Measurements from ENCODE around the gene GET4.
"Not testable (repeated sequence)": the region's sequence is repeated elsewhere in the genome, so short reads cannot be mapped to it uniquely, and the experiment has no call there.

GET4 gene

DNA sequence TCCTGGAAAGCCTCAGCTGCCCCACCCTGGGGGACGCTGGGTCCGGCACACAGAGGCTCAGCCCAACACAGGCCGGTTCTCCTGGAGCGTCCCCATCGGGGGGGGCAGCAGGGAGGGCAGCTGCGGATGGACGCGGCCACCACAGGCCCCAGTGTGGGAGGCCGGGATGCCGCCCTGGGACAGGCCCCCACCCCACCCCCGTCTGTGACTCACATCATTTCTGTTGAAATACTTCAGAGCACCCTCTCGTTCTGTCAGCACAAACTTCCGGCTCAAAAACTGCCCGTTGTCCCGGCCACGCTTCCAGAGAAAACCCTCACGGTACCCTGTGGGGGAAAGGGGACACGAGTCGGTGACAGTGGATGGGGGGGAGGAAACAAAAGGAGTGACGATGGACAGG, 28.5 kb downstream of the GET4 start:
- Mint-ChIP-seq H3K9me3 (no peaks in the 10 kb centered on the region), H3K27me3 (no peaks in the 10 kb centered on the region), H3K4me3 (no peak overlapping the region), H3K36me3 (ENCODE audit: insufficient read depth) (peaks cover 20% of the 10 kb centered on the region), H3K4me1 (no peaks in the 10 kb centered on the region), H3K27ac (ENCODE audit: low read depth) (peak overlapping the region; percentile 86)
- DNase-seq (ENCODE audit: low spot score in 2 of 2) (no peak), ATAC-seq (replicated peaks; ENCODE audit: extremely low read depth, poor library complexity, severe bottlenecking) (no peak)

DNA sequence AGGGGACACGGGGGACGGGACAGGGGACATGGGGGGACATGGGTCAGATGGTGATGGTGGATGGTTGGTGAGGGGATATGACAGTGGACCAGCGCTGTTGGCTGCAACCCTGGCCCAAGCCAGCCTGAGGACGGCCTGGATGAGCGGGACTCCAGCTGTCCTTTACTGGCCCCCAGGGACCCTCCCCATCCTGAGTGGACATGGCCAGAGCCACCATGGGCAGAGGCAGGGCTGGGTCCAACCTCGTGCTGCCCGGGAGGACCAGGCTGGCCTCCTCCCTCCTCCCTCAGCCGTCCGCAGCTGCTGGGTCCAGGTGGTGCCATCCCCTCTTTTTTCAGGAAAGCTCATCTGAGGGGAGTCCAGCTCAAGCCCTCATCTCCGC, 30.4 kb downstream of the GET4 start:
- Mint-ChIP-seq H3K27me3 (no peaks in the 10 kb centered on the region), H3K27ac (ENCODE audit: low read depth) (peak overlapping the region; percentile 77), H3K9me3 (no peaks in the 10 kb centered on the region), H3K4me1 (no peaks in the 10 kb centered on the region), H3K36me3 (ENCODE audit: insufficient read depth) (peaks cover 24% of the 10 kb centered on the region), H3K4me3 (no peak overlapping the region)
- DNase-seq (ENCODE audit: low spot score in 2 of 2), result no peak
- no peak for ATAC-seq (replicated peaks; ENCODE audit: extremely low read depth, poor library complexity, severe bottlenecking)

DNA sequence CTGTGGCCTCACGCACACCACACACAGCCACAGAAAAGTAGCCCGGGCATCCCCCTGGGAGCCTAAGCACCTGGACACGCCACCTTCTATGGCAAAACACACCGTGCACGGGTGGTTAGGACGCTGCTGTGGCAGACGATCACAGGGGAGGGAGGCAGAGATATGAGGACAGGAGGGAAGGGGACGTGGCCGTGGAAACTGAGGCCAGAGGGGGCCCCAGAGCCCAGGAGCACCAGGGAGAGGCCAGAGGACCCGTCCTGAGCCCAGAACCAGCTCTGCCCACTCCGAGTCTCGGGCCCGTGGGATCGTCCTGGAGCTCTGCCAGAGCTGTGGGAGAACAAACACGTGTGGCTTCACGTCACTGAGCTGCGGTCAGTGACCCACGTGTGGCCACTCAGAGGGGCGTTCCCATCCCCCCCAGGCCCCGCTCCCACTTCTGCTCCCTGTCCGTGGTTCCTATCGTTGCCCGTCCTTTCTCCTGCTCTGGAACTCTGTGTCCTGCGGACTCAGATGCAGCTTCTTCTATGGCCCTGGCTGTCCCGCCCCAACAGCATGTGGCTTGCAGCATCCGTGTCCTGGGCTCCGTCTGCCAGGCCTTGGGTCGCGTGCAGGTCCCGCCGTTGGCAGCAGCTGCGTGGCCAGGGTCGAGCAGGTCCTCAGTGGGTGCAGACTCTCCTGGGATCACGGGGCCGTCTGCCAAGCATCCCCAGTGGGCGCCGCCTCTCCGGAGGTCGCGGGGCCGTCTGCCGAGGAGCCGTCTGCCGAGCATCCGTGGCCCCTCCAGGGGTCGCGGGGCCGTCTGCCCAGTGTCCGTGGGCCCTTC, 31.0 kb downstream of the GET4 start:
- Mint-ChIP-seq H3K36me3 (ENCODE audit: insufficient read depth) (peaks cover 26% of the 10 kb centered on the region), H3K27ac (ENCODE audit: low read depth) (peak overlapping the region; percentile 77), H3K27me3 (no peaks in the 10 kb centered on the region), H3K9me3 (no peaks in the 10 kb centered on the region), H3K4me1 (no peaks in the 10 kb centered on the region), H3K4me3 (no peak overlapping the region)
- ATAC-seq (replicated peaks; ENCODE audit: extremely low read depth, poor library complexity, severe bottlenecking) (peak; percentile 30), DNase-seq (ENCODE audit: low spot score in 2 of 2) (peak in 1 of 2 donors; percentile 50)

DNA sequence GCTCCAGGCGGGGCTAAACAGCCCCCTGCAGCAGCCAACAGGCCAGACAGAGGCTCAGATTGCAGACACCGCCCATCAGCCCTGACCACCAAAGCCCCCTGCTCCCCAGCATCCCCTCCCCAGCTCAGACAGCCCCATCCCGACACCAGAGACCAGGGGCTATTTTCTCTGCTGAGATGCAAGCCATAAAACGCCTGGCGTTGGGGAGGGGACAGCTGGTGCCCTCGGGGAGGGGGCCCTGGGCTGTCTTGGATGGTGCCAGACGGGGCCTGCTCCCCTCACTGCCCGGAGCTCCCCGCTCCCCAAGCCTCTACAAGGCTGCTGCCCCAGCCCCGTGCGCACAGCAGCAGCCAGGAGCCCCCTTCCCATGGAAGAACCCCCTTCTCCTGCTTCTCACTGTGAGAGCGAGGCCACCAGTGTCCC, 31.8 kb downstream of the GET4 start:
- DNase-seq (ENCODE audit: low spot score in 2 of 2), result no peak
- Mint-ChIP-seq H3K9me3 (no peaks in the 10 kb centered on the region), H3K36me3 (ENCODE audit: insufficient read depth) (peaks cover 30% of the 10 kb centered on the region), H3K4me1 (no peaks in the 10 kb centered on the region), H3K27ac (ENCODE audit: low read depth) (no peak overlapping the region), H3K4me3 (no peak overlapping the region), H3K27me3 (no peaks in the 10 kb centered on the region)
- no peak for ATAC-seq (replicated peaks; ENCODE audit: extremely low read depth, poor library complexity, severe bottlenecking)

DNA sequence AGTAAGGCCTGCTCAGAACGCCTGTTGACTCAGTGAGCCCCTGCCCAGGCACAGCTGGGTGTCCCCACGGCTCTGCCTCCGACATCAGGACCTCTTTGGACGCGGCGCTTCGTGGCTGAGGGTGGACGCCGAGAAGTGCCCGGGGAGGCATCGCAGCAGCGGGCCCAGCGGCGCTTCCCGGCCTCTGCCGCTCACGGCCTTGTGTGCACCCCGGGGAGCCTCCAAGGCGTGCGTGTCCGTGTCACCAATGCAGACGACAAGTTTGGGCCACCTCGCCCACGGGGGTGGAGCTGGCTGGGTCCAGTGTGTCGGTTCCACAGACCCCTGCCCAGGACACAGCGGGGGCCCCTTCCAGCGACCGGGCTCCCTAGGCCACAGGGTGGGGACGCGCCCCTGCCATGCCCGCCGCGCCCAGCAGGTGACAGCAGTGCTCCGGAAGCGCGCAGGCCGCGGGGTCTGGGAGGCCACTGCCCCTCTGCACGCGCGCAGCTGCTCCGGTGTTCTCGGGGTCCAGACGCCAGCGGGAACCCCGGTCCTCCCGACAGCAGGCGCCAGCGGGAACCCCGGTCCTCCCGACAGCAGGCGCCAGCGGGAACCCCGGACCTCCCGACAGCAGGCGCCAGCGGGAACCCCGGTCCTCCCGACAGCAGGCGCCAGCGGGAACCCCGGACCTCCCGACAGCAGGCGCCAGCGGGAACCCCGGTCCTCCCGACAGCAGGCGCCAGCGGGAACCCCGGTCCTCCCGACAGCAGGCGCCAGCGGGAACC, 32.4 kb downstream of the GET4 start:
- H3K4me1 Mint-ChIP-seq; H3K27me3 Mint-ChIP-seq; H3K27ac Mint-ChIP-seq (ENCODE audit: low read depth); H3K4me3 Mint-ChIP-seq; H3K9me3 Mint-ChIP-seq: not testable (repeated sequence)
- peaks cover 30% of the 10 kb centered on the region for H3K36me3 Mint-ChIP-seq (ENCODE audit: insufficient read depth)
- DNase-seq (ENCODE audit: low spot score in 2 of 2) (peak; percentile 46 to 53), ATAC-seq (replicated peaks; ENCODE audit: extremely low read depth, poor library complexity, severe bottlenecking) (peak; percentile 38)

DNA sequence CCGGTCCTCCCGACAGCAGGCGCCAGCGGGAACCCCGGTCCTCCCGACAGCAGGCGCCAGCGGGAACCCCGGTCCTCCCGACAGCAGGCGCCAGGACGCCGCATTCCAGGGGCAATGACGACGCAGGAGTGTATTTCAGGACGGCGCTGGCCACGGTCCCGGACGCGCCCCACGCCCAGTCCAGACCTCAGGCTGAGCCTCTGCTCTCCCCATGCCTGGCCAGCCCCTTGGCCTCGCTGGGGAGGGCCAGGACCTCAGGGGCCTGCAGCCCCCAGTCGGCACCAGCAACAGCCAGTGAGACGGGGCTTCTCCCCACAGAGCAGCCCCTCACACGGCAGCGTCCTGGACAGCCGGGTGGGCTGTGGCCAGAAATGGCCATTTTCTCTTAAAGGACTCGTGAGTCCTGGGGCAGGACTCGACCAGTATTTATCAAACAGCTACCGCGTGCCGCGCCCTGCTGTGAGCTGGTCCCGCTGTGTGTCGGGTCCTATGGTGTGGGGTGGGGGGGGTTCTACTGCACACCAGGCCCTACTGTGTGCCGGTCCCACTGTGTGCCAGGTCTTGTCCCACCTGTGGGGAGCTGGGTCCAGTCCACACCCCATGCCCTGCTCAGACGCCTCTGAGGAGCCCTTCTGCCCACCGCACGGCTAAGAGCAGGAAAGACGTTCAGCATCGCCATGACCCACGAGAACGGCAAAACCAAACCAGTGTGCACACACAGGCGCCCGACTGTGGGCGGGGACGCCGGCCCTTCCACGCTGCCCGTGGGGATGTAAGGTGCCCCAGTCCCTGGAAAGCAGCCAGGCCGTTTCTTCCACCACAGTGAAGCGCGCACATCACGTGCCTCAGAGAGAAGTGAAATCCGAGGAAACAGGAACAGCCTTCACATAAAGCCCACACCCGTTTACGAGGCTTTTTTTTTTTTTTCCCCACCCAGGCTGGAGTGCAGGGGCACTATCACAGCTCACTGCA, 33.3 kb downstream of the GET4 start:
- ATAC-seq (replicated peaks; ENCODE audit: extremely low read depth, poor library complexity, severe bottlenecking) (peak; percentile 4), DNase-seq (ENCODE audit: low spot score in 2 of 2) (no peak)
- Mint-ChIP-seq H3K27ac (ENCODE audit: low read depth) (peak overlapping the region; percentile 69), H3K27me3 (no peaks in the 10 kb centered on the region), H3K36me3 (ENCODE audit: insufficient read depth) (peaks cover 31% of the 10 kb centered on the region), H3K4me3 (peak overlapping the region; percentile 55), H3K4me1 (no peaks in the 10 kb centered on the region), H3K9me3 (no peaks in the 10 kb centered on the region)

DNA sequence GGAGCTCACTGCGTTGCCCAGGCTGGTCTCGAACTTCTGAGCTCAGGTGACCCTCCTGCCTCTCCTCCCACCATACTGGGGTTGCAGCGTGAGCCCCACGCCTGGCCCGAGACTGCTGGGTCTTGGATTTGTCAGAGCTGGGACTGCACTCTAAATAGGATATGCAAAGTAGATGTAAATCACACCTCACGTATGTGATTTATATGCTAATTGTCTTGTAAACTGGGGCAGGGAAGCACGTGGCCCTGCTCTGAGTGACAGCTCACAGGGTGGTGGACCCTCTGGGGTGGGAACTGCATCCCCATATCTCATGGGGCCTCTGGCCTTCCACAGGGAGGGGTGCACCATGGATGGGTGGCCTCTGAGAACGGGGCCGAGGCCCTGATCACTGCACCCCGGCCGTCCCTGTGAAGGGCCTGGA, 34.1 kb downstream of the GET4 start:
- no peak for DNase-seq (ENCODE audit: low spot score in 2 of 2)
- Mint-ChIP-seq H3K4me1 (peaks cover 1% of the 10 kb centered on the region), H3K4me3 (peak overlapping the region; percentile 55), H3K27me3 (no peaks in the 10 kb centered on the region), H3K36me3 (ENCODE audit: insufficient read depth) (peaks cover 29% of the 10 kb centered on the region), H3K9me3 (no peaks in the 10 kb centered on the region), H3K27ac (ENCODE audit: low read depth) (peak overlapping the region; percentile 69)
- ATAC-seq (replicated peaks; ENCODE audit: extremely low read depth, poor library complexity, severe bottlenecking), result peak; percentile 21

DNA sequence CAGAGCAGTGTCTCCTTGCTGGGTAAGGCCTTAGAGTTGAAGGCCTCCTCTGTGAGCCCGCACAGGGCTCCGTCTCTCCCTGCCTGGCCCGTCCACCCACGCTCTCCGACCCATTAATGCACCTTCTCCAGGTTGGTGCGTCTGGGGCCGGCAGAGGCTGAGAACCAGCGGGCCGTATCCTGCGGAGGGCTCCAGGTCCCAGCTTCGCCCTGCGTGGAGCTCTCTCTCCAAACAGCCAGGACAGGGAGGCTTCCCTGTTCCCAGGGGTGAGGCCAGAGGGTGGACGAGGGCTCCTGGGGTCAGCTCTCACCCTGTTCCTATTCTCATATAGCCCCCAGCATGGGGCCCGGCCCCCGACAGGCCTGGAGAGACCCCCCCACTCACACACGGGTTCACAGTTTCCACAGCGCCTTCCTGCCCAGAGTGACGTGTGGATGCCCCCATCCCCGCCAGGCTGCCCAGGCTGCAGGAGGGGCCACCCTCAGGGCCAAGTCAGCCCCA, 34.6 kb downstream of the GET4 start:
- H3K27me3 Mint-ChIP-seq, result no peaks in the 10 kb centered on the region
- no peaks in the 10 kb centered on the region for H3K9me3 Mint-ChIP-seq
- no peak for ATAC-seq (replicated peaks; ENCODE audit: extremely low read depth, poor library complexity, severe bottlenecking)
- H3K4me1 Mint-ChIP-seq, result peaks cover 7% of the 10 kb centered on the region
- H3K36me3 Mint-ChIP-seq (ENCODE audit: insufficient read depth), result peaks cover 31% of the 10 kb centered on the region
- no peak overlapping the region for H3K4me3 Mint-ChIP-seq
- no peak for DNase-seq (ENCODE audit: low spot score in 2 of 2)
- H3K27ac Mint-ChIP-seq (ENCODE audit: low read depth), result peak overlapping the region; percentile 69

DNA sequence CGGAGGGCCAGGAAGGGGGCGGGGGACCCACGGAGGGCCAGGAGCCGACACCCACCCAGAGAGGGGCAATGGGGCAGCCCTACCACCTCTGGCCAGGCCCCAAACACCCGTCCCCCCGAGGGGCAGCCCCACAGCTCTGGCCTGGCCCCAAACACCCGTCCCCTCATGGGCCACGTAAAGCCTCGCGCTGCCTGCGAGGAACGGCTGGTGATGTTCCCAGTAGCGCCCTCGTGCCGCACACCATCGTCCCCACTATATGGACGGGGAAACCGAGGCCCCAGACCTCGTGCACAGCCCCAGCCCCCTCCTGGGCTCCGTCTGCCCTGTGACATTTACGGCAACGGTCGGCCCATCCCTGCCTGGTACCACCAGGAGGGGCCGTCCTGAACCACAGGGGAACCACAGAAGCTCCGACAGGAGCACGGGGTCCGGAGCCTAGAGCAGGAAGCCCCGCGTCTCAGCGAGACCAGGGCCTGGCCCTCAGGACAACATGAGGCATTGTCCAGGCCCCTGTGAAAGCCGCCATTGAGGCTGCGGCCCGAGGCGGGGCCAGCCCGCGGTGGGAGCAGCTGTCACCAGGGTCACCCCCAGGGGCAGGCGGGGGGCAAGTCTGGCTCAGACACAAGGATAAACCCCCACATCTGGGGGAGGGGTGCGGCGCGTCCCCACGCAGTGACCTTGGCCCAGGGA, 35.6 kb downstream of the GET4 start:
- peaks cover 12% of the 10 kb centered on the region for H3K4me1 Mint-ChIP-seq
- H3K36me3 Mint-ChIP-seq (ENCODE audit: insufficient read depth), result peaks cover 35% of the 10 kb centered on the region
- H3K4me3 Mint-ChIP-seq, result no peak overlapping the region
- no peaks in the 10 kb centered on the region for H3K9me3 Mint-ChIP-seq
- H3K27ac Mint-ChIP-seq (ENCODE audit: low read depth), result peak overlapping the region; percentile 38
- no peaks in the 10 kb centered on the region for H3K27me3 Mint-ChIP-seq
- ATAC-seq (replicated peaks; ENCODE audit: extremely low read depth, poor library complexity, severe bottlenecking) (no peak), DNase-seq (ENCODE audit: low spot score in 2 of 2) (no peak)

DNA sequence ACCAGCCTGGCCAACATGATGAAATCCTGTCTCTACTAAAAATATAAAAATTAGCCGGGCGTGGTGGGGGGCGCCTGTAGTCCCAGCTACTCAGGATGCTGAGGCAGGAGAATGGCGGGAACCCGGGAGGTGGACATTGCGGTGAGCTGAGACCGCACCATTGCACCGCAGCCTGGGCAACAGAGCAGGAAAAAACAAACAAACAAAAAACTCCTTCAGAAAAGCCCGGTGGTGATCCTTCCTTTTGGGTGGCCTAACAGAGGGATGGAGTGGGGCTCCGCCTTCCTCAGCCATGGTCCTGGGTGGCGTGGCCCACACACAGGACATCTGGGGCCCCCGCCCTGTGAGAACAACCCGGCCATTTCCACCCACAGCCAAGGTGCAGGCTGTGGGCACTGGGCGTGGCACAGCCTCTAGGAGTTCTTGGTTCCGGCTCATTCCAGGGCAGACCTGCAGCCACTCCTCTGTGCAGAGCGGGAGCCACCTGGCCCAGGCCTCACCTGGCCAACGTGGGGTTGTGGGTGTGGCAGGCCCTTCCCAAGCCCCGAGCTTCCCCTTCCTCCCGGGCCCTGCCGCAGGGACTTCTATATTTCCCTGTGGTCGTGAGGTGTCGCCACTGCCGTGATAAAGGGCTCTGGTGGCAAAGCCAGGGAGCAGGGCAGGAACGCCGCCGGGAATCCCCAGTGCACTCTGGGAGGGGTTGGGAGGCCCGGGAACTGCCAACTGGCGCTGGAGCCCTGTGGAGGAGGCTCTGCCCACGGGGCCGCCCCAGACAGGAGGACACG, 37.6 kb downstream of the GET4 start:
- Mint-ChIP-seq H3K9me3 (no peaks in the 10 kb centered on the region), H3K36me3 (ENCODE audit: insufficient read depth) (peaks cover 30% of the 10 kb centered on the region), H3K4me1 (peaks cover 12% of the 10 kb centered on the region), H3K27me3 (no peaks in the 10 kb centered on the region), H3K4me3 (no peak overlapping the region), H3K27ac (ENCODE audit: low read depth) (no peak overlapping the region)
- no peak for ATAC-seq (replicated peaks; ENCODE audit: extremely low read depth, poor library complexity, severe bottlenecking)
- DNase-seq (ENCODE audit: low spot score in 2 of 2), result no peak

DNA sequence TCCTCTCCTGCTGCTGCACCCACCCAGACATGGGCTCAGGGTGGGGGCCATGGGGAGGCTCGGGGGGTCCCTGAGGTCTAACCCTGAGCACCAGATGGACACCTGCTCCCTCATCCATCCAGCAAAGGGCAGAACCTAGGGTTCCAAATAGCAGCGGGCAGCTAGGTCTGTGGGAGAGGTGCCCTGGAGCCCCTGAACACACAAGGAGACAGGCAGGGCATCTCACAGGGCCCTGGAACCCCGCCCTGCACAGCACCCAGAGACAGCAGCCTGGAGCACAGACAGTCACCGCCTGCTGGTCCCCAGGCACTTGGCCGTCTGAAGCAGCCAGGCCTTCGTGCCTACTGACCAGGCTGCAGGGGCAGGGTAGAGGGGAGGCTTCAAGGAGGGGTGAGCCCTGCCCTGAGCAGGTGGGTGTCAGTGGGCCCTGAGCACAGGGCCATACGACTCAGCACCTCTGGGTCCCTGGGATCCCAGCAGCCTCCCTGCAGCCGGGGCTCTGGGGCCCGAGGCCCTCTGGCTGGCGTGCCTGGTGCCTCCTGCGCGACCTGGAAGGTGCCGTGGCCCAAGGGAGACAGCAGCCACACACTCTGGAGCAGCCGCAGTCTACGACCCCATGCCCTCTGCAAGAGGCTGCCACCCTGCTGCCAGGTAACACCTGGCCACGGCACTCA, 38.3 kb downstream of the GET4 start:
- no peak for ATAC-seq (replicated peaks; ENCODE audit: extremely low read depth, poor library complexity, severe bottlenecking)
- Mint-ChIP-seq H3K4me3 (no peak overlapping the region), H3K9me3 (no peaks in the 10 kb centered on the region), H3K27ac (ENCODE audit: low read depth) (peak overlapping the region; percentile 83), H3K36me3 (ENCODE audit: insufficient read depth) (peaks cover 25% of the 10 kb centered on the region), H3K4me1 (peaks cover 18% of the 10 kb centered on the region), H3K27me3 (no peaks in the 10 kb centered on the region)
- DNase-seq (ENCODE audit: low spot score in 2 of 2), result no peak

Measured in central memory CD8-positive, alpha-beta T cell (primary cell).